Islet of Langerhans (tissue), 1 donor: Measurements from ENCODE around the gene GNG11.
"Not testable (repeated sequence)": the region's sequence is repeated elsewhere in the genome, so short reads cannot be mapped to it uniquely, and the experiment has no call there.

Experiments
- FAIRE-seq: peaks from one replicate; lab custom pipeline; 2011; peaks lifted over from hg19 to GRCh38; lab: Jason Lieb, UNC

The GNG11 gene

DNA sequence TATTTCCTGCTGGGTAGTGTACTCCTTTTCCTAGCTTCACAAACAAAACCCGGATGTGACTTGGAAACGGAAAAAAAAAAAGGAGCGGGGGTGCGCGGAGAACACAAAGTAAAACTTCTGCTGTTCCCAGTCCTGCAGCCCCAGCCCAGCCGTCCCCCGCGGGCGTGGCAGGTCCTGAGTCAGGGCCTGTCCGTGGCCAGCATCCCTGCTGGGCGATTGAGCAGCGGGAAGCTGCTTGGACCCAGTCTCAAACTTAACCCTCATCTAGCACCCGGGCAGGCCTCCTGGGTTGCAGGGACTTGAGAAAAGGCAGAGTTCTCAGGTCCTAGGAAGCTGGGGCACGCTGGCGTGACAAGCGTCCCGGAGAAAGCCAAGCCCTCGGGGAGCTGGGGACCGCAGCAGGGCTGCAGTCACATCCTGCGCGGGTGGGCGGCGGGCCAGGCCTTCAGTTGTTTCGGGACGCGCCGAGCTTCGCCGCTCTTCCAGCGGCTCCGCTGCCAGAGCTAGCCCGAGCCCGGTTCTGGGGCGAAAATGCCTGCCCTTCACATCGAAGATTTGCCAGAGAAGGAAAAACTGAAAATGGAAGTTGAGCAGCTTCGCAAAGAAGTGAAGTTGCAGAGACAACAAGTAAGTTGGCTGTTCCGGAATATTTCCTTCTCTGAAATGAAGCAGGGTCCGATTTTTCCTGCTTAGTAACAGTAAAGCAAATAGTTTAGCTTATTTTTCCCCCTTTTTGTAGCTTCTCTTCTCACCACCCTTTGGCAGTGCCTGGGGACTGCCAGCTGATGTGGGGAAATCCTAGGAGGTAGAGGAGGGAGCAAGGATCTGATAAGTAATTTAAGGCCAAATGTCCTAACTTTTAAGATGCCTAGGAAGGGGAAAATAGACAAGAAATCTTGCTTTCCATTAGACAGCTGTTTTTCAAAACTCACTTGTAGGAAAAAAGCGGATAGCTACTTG lies at the start of gene GNG11:
Gene GNG11 (plus strand): TSS at position 129 of the 960 bp plus-strand sequence. CDS start 403 bp downstream, at position 532.
- FAIRE-seq: no peak

DNA sequence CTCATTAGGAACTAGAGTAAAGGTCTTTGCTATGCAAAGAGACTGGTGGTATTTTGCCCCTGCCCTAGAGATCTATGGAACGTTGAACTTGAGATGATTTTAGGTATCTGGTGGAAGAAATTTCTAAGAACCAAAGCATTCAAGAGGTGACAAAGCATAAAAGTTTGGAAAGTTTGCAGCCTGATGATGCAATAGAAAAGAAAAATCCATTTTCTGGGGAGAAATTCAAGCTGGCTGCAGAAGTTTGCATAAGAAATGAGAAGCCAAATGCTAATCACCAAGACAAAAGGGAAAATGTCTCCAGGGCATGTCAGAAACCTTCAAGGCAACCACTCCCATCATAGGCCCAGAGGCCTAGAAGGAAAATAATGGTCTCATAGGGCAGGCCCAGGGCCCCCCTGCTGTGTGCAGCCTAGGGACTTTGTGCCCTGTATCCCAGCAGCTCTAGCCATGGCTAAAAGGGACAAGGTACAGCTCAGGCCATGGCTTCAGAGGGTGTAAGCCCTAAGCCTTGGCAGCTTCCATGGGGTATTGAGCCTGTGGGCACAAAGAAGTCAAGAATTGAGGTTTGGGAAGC lies 47.4 kb upstream of the GNG11 start:
- no peak for FAIRE-seq

DNA sequence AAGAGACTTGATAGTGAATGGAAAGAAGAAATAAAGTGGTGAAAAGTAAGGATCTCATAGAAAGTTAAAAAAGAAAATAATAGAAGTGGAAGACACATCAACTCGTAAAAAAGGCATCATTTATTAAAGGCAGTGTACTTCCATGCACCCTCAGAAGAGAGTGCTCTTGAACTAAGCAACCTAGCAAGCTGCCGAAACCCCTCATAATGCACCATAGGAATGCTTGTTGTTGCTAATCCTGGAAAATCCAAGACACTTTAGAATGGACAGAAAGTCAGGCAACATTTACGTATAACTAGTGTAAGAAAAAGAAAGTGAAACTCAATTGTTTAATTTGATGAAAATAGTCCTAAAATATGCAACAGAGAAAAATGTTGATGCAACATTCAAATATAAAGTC lies 43.8 kb upstream of the GNG11 start:
- FAIRE-seq: no peak

DNA sequence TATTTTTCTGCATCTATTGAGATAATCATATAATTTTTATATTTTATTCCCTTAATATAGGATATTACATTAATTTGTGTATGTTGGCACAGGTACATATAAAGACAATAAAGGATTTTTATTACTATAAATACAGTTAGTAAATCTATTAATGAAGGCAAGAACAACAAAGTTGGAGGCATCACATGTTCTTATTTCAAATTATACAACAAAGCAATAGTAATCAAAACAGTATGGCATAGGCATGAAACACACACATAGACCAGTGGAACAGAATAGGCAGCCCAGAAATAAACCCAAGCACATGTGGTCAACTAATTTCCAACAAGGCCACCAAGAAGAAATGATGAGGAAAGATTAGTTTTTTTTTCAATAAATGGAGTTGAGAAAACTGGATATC lies 42.2 kb upstream of the GNG11 start:
- no peak for FAIRE-seq

DNA sequence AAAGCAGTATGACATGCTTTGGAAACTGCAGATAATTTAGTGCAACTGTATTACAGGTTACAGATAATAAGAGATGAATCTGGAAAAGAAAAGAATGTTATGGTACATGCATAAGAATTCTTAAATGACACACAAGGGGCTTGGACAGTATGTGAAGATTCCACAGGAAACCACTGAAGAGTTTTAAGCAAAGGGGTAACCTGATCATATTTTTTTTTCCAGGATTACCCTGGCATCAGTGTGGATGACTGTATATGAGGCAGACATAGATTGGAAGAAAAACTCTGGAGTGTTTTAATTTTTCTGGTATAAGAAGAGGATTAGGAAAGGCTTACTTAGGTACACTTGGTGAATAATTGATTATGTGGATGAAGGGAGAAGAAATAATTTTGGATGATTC lies 39.1 kb upstream of the GNG11 start:
- FAIRE-seq: no peak

DNA sequence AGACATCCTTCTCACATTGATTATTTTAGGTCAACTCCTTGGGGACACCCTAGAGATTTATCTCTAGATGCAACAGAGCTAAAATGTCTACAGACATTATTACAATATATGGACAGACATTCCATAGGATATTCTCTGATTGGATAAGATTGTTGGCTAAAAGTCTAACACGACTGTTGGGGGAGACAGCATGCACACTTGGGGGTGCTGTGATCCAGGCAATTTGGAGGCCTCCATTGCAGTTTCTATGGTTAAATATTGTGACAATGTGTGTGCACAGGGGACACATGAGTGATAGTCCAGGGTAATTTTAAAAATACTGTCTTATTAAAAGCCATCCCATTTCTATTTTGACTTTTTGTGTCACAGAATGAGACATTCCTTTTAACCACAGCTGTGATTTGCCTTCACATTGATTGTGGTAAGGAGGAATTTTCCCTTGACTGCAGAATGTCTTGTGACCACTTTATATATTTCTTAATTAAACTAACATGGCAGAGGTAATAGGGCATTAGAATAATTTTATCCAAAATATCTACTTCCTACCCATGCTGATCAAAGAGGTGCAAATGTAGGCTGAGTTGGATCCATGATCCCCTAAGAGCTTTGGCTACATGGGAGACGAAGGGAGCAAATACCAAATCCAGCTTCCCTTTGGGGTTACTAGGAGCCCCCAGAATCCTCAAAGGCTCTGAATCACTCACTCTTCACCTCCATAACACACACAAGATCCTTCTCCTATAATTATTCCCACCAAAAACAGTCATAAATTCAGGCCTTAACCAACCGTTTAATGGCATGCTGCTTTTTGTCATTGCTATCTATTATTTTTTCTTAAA lies 38.2 kb upstream of the GNG11 start:
- FAIRE-seq: no peak

DNA sequence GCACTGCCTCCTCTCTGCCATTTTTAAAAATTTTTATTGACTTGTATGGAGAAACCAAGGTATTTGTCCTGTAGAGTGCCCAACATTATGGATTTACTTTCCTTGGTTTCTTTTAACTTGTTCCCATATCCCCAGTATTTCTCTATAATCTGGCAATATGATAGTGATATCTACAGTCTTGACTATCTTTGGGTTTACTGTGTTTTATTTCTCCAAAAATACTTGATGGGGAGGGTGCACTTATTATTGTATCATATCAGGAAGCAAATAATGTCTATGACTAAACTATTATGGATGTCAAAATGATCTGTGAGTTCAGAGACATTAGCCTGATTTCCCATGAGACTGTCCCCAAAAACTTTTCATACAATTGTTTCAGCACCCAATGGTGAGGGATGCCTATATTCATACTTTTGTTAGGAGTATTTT lies 37.6 kb upstream of the GNG11 start:
- FAIRE-seq: no peak

DNA sequence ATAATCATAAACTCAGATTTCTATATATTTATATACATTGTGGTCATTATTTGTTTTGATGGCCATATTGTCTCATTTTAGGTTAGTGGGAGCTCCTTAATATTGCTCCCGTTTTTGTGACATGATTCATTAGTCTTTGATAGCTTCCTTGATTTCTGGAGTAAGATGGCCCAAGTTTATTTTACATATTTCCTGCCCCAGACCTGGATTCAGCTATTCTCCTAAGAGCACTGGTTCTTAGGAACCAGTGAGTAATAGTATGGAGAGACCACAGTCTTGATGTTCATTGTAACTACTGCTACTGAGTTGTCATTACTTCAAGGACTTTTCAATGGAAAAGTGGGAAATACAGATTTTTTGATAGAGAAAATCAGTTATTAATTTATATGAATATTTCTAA lies 37.0 kb upstream of the GNG11 start:
- FAIRE-seq: no peak

DNA sequence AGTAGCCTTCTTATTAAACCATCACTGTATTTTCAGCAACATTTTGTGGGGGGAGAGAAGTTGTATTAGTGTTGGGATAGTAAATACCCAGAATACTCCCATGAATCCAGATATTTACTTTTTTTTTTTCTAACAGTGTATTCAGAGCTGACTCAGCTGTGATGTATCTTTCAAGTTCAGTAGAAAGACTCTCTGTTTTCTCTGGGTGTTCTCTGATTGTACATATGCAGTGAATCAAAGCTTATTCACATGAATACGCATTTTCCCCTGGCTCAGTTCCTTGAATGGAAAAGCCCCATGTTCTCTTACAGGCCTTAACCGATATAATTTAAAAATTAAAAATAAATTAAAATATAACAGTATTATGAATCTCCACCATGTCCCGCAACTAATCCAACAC lies 32.3 kb upstream of the GNG11 start:
- no peak for FAIRE-seq

DNA sequence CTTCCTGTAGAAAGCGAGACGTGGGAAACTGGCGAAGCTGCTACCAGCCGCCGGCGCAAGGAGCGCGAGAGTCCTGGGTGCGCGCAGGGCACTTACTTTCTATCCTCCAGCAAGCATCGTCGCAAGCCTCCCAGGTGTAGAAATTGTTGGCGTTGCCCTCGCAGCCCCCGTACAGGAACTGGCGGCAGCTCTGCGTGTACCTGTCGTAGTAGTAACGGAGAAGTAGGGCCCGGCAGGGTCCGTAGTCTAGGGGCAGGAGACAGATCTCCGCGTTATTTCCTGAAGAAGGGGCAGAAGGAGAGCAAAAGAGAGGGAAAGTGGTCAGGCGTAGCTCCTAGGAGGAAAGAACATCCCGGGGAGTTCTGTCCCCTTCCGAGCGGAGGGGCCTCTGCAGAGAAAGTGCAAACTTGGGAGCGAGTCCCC lies 31.5 kb upstream of the GNG11 start:
- no peak for FAIRE-seq

DNA sequence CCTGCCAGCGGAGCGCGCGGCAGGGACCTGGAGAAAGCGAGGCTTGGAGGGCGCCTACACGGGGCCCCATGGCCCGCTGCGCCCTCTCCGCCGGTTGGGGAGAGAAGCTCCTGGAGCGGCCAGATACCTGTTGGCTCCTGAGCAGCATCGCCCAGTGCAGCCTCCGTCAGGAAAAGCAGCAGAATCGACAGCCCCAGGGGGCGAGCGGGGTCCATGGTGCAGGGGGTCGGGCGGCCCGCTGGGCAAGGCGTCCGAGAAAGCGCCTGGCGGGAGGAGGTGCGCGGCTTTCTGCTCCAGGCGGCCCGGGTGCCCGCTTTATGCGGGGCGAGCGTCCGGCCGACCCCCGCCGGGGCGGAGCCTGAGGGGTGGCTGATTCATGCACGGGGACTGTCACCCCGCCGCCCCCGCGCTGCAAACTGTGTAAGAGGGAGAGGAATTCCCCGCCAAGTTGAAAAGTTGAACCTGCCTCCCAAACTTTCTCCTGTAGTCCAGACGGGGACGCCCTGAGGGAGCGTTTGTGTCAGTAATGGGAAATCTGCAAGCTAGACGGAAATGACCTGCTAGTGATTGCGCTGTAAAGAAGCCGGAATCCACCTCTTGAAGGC lies 31.0 kb upstream of the GNG11 start, which contains the start of gene TFPI2:
Gene TFPI2 (minus strand): TSS at position 290 of the 605 bp plus-strand sequence. CDS start 75 bp downstream, at position 215.
- FAIRE-seq: no peak

DNA sequence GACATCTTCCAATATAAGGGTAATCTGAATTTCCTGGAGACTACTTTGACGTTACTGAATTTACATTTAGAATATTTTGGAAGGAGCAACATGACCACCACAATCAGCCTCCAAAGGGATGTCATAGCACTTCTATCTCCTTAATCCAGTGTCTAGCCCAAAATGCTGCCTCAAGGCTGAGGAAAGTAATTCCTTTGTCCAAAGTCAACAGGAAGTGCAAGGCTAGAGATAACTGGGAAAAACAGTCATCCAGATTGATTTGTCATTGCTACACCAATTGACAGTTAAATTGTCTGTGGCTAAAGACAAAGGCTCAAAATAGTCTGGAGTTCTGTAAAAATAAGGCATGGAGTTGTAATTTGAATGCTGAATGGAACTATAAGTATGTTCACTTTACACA lies 27.1 kb upstream of the GNG11 start:
- no peak for FAIRE-seq

DNA sequence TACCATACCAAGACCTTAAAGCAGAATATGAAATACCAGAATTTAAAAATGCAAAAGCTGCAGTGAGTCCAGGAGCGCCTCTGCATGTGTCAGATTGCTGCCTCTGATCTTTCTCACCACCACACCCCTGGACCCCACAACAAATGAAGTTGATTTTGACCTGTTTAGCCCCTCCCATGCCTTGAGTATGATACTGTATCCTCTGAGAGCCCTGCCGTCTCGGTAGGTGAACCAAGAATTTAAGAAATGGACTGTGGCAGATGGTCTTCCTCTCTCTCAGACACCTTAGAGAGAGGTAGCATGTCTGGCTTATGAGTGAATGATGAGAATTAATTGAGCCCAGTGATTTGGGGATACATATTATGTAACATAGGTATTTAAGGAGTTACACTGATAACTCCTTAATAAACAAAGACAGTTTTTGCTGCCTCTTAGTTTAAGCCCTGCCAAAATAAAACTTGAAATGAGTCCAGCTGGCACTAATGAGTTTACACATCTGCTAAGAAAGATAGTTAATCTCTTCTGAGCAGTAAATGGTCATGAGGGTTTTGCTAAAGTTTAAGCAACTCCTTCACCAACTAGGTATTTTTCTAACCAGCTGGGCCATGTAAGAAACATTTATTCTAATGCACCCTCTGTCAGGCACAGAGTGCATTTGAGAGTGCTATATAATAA lies 26.4 kb upstream of the GNG11 start:
- no peak for FAIRE-seq

DNA sequence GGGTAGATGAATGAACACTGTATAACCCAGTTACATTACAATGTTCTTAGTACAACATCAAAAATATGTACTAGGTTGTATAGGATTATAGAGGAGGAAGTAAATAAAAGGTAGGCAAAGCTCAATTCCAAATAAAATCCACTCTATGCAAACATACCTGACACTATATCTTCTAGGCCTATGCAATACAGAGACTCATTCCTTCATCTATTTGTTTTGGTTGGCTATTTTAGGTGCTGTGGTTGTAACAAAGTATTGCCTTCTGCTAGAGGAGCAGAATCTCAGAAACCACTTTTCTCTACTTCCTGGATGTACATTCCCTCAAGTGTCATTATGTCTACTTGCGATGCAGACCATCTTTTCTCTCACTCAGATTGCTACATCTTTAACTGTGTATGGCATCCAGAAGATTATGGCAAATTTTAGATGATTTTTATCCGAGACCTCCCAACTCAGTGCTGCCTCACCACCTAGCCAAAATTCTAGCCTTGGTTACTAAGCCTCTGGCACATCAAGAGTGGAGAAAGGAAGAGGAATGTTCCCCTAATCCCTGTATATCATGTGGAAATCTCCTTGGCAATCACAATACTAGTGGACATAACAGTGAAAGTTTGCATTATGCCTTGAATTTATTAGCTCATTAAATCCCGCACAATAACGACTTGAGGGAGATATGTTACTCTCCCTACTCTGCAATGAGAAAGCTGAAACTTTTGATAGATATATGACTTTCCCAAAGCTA lies 25.5 kb upstream of the GNG11 start:
- no peak for FAIRE-seq

DNA sequence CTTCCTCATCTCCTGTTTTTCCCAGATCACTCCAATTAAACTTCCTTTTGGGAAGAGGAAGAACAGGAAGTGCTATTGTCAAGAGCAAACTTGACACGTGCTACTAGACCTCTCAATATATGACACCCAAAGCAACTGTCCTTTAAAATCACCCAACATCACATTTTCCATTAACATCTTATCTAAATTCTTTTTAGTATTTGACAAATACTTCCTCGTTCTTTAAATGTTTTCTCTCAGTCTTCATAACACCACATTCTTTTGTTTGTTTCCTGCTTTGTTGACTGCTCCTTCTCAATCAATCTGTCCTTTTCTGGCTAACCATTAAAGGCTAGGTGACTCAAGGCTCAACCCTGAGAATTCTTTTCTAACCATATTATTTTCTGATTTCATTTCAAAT lies 23.9 kb upstream of the GNG11 start:
- no peak for FAIRE-seq

DNA sequence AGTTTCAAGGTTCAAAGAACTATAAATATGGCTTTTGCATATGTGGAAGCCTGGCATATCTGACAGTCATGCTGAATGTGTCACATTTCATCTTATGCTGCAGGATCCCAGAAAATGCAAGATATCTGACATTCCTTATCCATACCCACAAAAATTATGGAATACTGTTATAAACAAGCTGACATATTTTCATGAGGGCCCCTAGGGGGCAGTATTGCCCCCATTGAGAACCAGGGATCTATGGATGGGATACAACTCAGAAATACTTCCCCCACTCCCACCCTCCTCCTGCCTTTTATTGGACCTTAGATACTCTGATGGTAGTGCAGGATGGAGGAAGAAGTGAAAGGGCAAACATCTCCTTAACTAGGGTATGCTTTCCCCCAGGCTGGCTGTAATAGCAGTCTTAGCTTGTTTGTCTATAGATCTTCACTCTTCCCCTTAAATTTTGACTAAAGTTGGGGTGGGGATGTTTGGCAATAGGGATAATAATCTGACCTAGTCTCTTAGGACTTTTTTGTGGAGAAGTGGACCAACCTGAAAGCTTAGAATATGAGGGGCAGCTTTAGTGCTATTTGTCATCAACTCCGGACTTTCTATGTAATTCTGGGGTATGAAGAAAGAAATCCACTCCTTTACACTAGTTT lies 18.6 kb upstream of the GNG11 start:
- FAIRE-seq: no peak

DNA sequence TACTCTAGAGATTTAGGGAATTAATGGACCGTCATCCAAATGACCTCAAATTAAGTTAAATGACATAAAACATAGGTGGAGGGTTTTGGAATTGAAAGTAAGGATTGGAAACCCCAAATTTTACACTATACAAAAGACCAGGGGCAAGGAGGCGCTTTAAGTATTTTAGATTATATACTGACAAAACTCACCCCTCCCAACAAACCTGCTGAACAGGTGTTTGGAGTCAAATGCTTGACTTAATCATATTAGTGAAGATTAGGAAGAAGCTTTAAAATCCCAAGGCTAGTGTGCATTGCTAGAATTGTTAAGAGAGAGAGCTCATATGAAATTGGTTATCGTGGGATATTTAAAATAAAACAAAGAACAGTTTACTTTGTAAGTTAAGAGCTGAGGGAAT lies 15.3 kb upstream of the GNG11 start, which contains the start of gene GNGT1:
Gene GNGT1 (plus strand): TSS at position 301 of the 400 bp plus-strand sequence. CDS start 180 bp downstream, outside the sequence.
- FAIRE-seq: no peak

DNA sequence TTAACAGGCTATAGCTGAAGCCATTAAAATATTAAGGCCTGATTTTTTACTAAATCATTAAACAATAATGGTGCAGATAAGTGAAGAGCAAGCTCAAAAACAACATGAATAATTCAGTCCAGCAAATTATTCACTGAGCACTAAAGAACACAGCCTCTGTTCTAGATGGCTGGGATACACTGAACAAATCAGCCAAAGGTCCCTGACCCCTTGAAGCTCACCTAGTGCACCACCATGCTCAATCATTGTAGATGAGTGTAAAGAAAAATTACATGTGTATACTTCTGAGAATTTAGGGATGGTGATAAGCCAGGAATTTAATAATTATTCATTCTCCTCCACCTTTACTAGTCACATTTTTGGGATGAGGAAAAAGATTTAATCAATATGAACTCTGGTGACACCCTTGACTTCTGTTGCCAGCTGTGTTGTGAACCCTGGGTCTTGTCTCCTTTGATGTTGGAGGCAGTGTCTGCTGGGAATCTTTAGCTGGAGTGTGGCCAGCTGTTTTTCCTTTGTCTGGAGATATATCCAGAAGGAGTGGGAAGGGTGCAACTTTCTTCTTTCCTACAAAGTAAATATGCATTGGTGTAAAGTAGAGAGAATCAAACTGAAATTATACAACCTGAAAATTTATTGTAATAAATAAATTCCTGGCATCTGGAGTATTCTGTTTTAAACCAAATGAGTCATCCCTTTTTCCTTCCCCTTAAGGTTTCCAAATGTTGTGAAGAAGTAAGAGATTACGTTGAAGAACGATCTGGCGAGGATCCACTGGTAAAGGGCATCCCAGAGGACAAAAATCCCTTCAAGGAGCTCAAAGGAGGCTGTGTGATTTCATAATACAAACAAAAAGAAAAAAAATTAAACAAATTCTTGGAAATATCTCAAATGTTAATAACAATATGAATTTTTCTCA lies 11.2 kb upstream of the GNG11 start:
- no peak for FAIRE-seq

DNA sequence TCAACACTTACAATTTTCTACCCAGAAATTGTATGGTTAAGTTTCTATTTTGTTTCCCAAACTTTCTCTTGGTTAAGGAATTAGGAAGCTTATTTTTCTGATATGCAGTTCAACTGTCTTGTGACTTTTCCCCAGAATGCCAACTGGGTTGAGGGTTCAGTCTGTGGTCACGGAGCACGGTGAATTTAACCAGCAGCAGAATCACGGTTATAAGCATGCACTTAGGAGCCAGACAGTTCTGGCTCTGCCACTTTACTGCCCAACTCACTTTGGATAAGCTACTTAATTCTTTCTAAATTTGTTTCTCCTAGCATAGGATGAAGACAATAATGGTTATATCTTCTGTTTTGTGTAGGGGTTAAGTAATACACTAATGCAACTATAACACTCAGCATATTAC lies 10.3 kb upstream of the GNG11 start:
- not testable (repeated sequence) for FAIRE-seq
